SK-N-SH (cell line): ENCODE data around the gene MYO10.

Experiments
- EP300 ChIP-seq, 2 experiments: IDR thresholded peaks; 2 replicates each; pipeline versions ENCODE4 v1.4.0 to v1.6.1; 2012; ENCODE audit warnings: borderline replicate concordance in 1 of 2, low read depth in 1 of 2, low read length in 1 of 2
- FOXM1 ChIP-seq: IDR thresholded peaks from 2 replicates; pipeline ENCODE4 v1.4.0; 2012; ENCODE audit warnings: low read depth, mild to moderate bottlenecking
- JUND ChIP-seq: IDR thresholded peaks from 2 replicates; pipeline ENCODE4 v1.4.0; 2012
- NFIC ChIP-seq: IDR thresholded peaks from 2 replicates; pipeline ENCODE4 v1.4.0; 2012; ENCODE audit warnings: borderline replicate concordance
- TF ChIP-seq, protein P1 (sequence below): fragments of 200-600 bp; sonication (generic); IDR thresholded peaks from 2 replicates; pipeline ENCODE4 v1.6.1; 2017; ENCODE audit warnings: antibody characterized with exemption, mild to moderate bottlenecking, moderate library complexity

DNA sequence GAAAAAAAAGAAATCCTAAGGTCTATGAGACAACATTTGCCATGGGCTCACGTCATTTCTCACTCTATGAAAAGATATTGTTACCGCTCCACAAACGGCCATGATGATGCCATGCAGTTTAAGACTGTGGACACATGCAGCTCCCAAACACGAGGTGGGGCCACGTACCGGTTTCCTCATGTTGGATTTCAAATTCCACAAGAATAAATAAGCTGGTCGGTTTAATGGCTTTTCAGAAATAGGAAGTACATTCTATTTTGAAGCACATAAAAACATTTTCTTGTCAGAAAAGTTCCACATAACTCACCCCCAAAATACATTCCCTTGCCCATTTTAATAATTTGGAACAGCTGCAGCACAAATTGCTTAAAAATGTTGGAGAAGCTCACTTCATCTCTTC lies 130.6 kb downstream of the MYO10 start:
- TF ChIP-seq EP300 (IDR thresholded peaks at IDR 0.05; ENCODE audit: borderline replicate concordance in 1 of 2, low read depth in 1 of 2, low read length in 1 of 2): no peak
- TF ChIP-seq, protein P1, sequence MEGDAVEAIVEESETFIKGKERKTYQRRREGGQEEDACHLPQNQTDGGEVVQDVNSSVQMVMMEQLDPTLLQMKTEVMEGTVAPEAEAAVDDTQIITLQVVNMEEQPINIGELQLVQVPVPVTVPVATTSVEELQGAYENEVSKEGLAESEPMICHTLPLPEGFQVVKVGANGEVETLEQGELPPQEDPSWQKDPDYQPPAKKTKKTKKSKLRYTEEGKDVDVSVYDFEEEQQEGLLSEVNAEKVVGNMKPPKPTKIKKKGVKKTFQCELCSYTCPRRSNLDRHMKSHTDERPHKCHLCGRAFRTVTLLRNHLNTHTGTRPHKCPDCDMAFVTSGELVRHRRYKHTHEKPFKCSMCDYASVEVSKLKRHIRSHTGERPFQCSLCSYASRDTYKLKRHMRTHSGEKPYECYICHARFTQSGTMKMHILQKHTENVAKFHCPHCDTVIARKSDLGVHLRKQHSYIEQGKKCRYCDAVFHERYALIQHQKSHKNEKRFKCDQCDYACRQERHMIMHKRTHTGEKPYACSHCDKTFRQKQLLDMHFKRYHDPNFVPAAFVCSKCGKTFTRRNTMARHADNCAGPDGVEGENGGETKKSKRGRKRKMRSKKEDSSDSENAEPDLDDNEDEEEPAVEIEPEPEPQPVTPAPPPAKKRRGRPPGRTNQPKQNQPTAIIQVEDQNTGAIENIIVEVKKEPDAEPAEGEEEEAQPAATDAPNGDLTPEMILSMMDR: no peak
- TF ChIP-seq FOXM1: no peak
- TF ChIP-seq JUND: no peak
- no peak for TF ChIP-seq NFIC
